GM23338 (cell line): ENCODE results near the gene CCNI. TPM values are rescaled to one million over a fixed set of nuclear protein-coding genes. Genes with fewer than 3 reads are reported as not detected.

Experiments used
- ATAC-seq: fragments of 200-7000 bp; cut with Tn5 transposase; 3 replicates; pipeline ENCODE4 v1.9.1; 2020
- DNase-seq: peaks from one replicate; pipeline ENCODE4 v3.0.0-alpha.2; 2015; ENCODE audit warnings: low spot score
- H2AFZ ChIP-seq: fragments of 200-600 bp; sonication (generic); 2 replicates; pipeline ENCODE4 v1.8.0; 2016; ENCODE audit warnings: antibody characterized with exemption, mild to moderate bottlenecking, moderate library complexity
- H3F3A ChIP-seq: fragments of 200-600 bp; sonication (generic); replicated peaks from 2 replicates; pipeline ENCODE4 v1.8.0; 2017; ENCODE audit warnings: antibody characterized with exemption, mixed run types, low read depth
- H3K27ac ChIP-seq: fragments of 200-600 bp; sonication (generic); 2 replicates; pipeline ENCODE4 v1.6.1; 2016; ENCODE audit warnings: low read depth
- H3K27me3 ChIP-seq: fragments of 200-600 bp; sonication (generic); 2 replicates; pipeline ENCODE4 v1.8.0; 2016; ENCODE audit warnings: mild to moderate bottlenecking, mixed run types, moderate library complexity; ENCODE audit not compliant: insufficient read depth
- H3K36me3 ChIP-seq: fragments of 200-600 bp; sonication (generic); 2 replicates; pipeline ENCODE4 v1.8.0; 2016; ENCODE audit warnings: mild to moderate bottlenecking; ENCODE audit not compliant: insufficient read depth
- H3K4me1 ChIP-seq: fragments of 200-600 bp; sonication (generic); 2 replicates; pipeline ENCODE4 v1.8.0; 2016; ENCODE audit warnings: mild to moderate bottlenecking, moderate library complexity; ENCODE audit not compliant: insufficient read depth
- H3K4me2 ChIP-seq: fragments of 200-600 bp; sonication (generic); 2 replicates; pipeline ENCODE4 v1.7.1; 2017; ENCODE audit warnings: mixed run types
- H3K4me3 ChIP-seq: fragments of 200-600 bp; sonication (generic); 2 replicates; pipeline ENCODE4 v1.6.1; 2016; ENCODE audit warnings: mixed run types
- H3K79me2 ChIP-seq: fragments of 200-600 bp; sonication (generic); replicated peaks from 2 replicates; pipeline ENCODE4 v1.8.0; 2017; ENCODE audit warnings: mild to moderate bottlenecking; ENCODE audit not compliant: insufficient read depth
- H3K9me2 ChIP-seq: fragments of 200-600 bp; sonication (generic); 2 replicates; pipeline ENCODE4 v1.8.0; 2017; ENCODE audit not compliant: insufficient read depth
- H4K20me1 ChIP-seq: fragments of 200-600 bp; sonication (generic); replicated peaks from 2 replicates; pipeline ENCODE4 v1.8.0; 2017; ENCODE audit warnings: mild to moderate bottlenecking; ENCODE audit not compliant: insufficient read depth
- H3K27ac Mint-ChIP-seq: 2 replicates; pipeline ENCODE4 v1.8.0; 2020; ENCODE audit warnings: inconsistent platforms, mild to moderate bottlenecking, moderate library complexity, mixed read lengths
- H3K27me3 Mint-ChIP-seq: 3 replicates; pipeline ENCODE4 v1.8.0; 2022; ENCODE audit warnings: low read depth, mild to moderate bottlenecking, moderate library complexity, mixed read lengths, inconsistent platforms; ENCODE audit not compliant: insufficient read depth, poor library complexity
- H3K36me3 Mint-ChIP-seq: 3 replicates; pipeline ENCODE4 v1.8.0; 2021; ENCODE audit warnings: low read depth, mild to moderate bottlenecking, inconsistent platforms, moderate library complexity, mixed read lengths
- H3K4me1 Mint-ChIP-seq: 3 replicates; pipeline ENCODE4 v1.8.0; 2020; ENCODE audit warnings: mild to moderate bottlenecking, inconsistent platforms, mixed read lengths
- H3K4me3 Mint-ChIP-seq: 3 replicates; pipeline ENCODE4 v1.8.0; 2021; ENCODE audit warnings: moderate library complexity, mild to moderate bottlenecking, inconsistent platforms, mixed read lengths
- H3K9me3 Mint-ChIP-seq: 3 replicates; pipeline ENCODE4 v1.8.0; 2020; ENCODE audit warnings: moderate library complexity, mild to moderate bottlenecking, inconsistent platforms, mixed read lengths
- CREB1 ChIP-seq: fragments of 250-450 bp; sonication (Bioruptor Pico); IDR thresholded peaks from 2 replicates; pipeline ENCODE4 v1.5.0; 2020; ENCODE audit warnings: low read depth, mild to moderate bottlenecking, moderate library complexity
- EZH2 ChIP-seq: fragments of 200-600 bp; sonication (generic); IDR thresholded peaks from one replicate; pipeline ENCODE4 v1.8.0; 2017; ENCODE audit warnings: antibody characterized with exemption, mild to moderate bottlenecking, low read depth; ENCODE audit not compliant: unreplicated experiment
- EZH2phosphoT487 ChIP-seq: fragments of 200-600 bp; sonication (generic); IDR thresholded peaks from one replicate; pipeline ENCODE4 v1.8.1; 2018; ENCODE audit warnings: antibody characterized with exemption; ENCODE audit not compliant: unreplicated experiment
- JUNB ChIP-seq: IDR thresholded peaks from one replicate; pipeline ENCODE4 v1.6.1; 2016; ENCODE audit warnings: antibody characterized with exemption; ENCODE audit not compliant: unreplicated experiment
- NANOG ChIP-seq: IDR thresholded peaks from 2 replicates; pipeline ENCODE4 v1.6.1; 2016; ENCODE audit warnings: antibody characterized with exemption, borderline replicate concordance
- POLR2AphosphoS5 ChIP-seq: IDR thresholded peaks from 2 replicates; pipeline ENCODE4 v1.6.1; 2016; ENCODE audit warnings: antibody characterized with exemption, low read depth
- STAT1 ChIP-seq: IDR thresholded peaks from one replicate; pipeline ENCODE4 v1.6.1; 2016; ENCODE audit warnings: antibody characterized with exemption; ENCODE audit not compliant: unreplicated experiment
- ZNF114 ChIP-seq: fragments of 250-450 bp; sonication (Bioruptor Pico); IDR thresholded peaks from 2 replicates; pipeline ENCODE4 v1.5.0; 2020; ENCODE audit warnings: mild to moderate bottlenecking, moderate library complexity
- ZNF331 ChIP-seq: fragments of 250-450 bp; sonication (Bioruptor Pico); IDR thresholded peaks from 2 replicates; pipeline ENCODE4 v1.5.0; 2020; ENCODE audit warnings: low read depth, mild to moderate bottlenecking, moderate library complexity
- polyA plus RNA-seq: library from polyadenylated mRNA; unstranded; fragments of >200 nt; fragmentation: Nextera tagmentation; extraction: Ambion mirVana; gene quantifications from 2 replicates; pipeline ENCODE4 v1.2.1, GENCODE V29; 2016
- total RNA-seq: library from RNA; depleted of rRNA; stranded (reverse); fragments of >200 nt; shearing (Covaris generic); gene quantifications from 2 replicates; pipeline ENCODE4 v1.2.3, GENCODE V29; 2014
- TF ChIP-seq, protein P1 (sequence below): IDR thresholded peaks from 2 replicates; pipeline ENCODE4 v1.6.1; 2016; ENCODE audit warnings: antibody characterized with exemption
- TF ChIP-seq, protein P2 (sequence below), 2 experiments: fragments of 200-600 bp in 1 of 2; sonication (generic) in 1 of 2; conservative IDR thresholded peaks; 2 replicates each; pipeline versions ENCODE4 v1.5.1 to v1.6.1; 2016 to 2017; ENCODE audit warnings: antibody characterized with exemption in 2 of 2, low read depth in 2 of 2, mild to moderate bottlenecking in 2 of 2, moderate library complexity in 1 of 2
- TF ChIP-seq, protein P3 (sequence below): IDR thresholded peaks from one replicate; pipeline ENCODE4 v1.6.1; 2018; ENCODE audit warnings: antibody characterized with exemption; ENCODE audit not compliant: unreplicated experiment

The CCNI gene
- total and polyA plus RNA-seq, 2 experiments from 2014 or later: 207 to 248 TPM

DNA sequence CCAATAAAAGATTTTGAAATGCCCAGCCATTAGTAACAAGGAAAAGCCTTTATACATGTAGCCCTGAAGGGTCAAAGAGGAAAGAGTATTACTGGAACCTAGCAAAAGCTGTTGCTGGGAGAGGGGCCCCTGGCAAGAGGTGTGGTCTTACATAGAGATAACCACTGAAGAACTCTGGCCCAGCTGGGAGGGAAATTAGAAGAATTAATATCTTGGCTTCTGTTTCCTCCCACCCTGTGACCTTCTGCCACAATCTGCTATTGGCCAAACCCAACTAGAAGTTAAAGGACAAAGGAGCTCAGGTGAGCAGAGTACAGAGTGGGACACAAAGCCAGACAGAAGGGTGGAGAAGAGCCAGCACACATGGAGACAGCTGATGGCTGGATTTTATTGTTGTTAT lies 41.9 kb upstream of the CCNI start (continued):
- TF ChIP-seq ZNF114 (CRISPR knock-in tag): no peak
- TF ChIP-seq POLR2AphosphoS5: no peak
- TF ChIP-seq, protein P1, sequence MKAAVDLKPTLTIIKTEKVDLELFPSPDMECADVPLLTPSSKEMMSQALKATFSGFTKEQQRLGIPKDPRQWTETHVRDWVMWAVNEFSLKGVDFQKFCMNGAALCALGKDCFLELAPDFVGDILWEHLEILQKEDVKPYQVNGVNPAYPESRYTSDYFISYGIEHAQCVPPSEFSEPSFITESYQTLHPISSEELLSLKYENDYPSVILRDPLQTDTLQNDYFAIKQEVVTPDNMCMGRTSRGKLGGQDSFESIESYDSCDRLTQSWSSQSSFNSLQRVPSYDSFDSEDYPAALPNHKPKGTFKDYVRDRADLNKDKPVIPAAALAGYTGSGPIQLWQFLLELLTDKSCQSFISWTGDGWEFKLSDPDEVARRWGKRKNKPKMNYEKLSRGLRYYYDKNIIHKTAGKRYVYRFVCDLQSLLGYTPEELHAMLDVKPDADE: no peak
- TF ChIP-seq EZH2phosphoT487: no peak
- no peak for TF ChIP-seq CREB1 (CRISPR knock-in tag)
- no peak for TF ChIP-seq NANOG
- TF ChIP-seq, protein P2, sequence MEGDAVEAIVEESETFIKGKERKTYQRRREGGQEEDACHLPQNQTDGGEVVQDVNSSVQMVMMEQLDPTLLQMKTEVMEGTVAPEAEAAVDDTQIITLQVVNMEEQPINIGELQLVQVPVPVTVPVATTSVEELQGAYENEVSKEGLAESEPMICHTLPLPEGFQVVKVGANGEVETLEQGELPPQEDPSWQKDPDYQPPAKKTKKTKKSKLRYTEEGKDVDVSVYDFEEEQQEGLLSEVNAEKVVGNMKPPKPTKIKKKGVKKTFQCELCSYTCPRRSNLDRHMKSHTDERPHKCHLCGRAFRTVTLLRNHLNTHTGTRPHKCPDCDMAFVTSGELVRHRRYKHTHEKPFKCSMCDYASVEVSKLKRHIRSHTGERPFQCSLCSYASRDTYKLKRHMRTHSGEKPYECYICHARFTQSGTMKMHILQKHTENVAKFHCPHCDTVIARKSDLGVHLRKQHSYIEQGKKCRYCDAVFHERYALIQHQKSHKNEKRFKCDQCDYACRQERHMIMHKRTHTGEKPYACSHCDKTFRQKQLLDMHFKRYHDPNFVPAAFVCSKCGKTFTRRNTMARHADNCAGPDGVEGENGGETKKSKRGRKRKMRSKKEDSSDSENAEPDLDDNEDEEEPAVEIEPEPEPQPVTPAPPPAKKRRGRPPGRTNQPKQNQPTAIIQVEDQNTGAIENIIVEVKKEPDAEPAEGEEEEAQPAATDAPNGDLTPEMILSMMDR (conservative IDR thresholded peaks at IDR 0.05; ENCODE audit: low read depth in 2 of 2): no peak

DNA sequence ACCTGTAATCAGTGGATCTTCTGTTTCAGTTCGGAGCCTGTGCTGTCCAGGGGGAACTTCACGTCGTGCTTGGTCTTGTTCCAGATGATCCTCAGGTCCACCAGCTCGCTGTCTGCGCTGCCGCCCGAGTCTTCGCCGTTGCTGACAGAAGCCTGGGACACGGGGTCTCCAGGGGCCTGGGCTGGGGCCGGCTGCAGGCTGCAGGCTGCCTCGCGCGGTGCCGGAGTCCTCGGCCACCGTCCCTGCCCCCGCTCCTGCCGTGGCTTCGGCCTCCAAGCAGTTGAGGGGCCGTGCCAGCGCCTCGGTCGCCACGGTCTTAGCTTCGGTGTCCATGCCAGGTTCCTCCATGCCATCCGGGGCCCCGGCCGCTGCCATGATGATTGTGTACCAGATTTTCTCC lies 37.3 kb upstream of the CCNI start:
- H3K4me2 ChIP-seq: no peak overlapping the region
- no peaks in the 10 kb centered on the region for H3K9me3 Mint-ChIP-seq
- H3K4me3 ChIP-seq: no peak overlapping the region
- H3K79me2 ChIP-seq: no peaks in the 10 kb centered on the region
- H3K36me3 ChIP-seq: no peaks in the 10 kb centered on the region
- 0 out of 2 replicates have a peak, but pooled peaks cover 5% of the 10 kb centered on the region for H3K9me2 ChIP-seq
- H3K27ac Mint-ChIP-seq: no peak overlapping the region
- ATAC-seq: peak; percentile 69
- no peak for DNase-seq
- H3K4me1 Mint-ChIP-seq: no peaks in the 10 kb centered on the region; the same call in 2 of the 3 replicates
- no peak overlapping the region for H3K27ac ChIP-seq
- no peaks in the 10 kb centered on the region for H4K20me1 ChIP-seq
- H3K27me3 Mint-ChIP-seq: peaks cover 3% of the 10 kb centered on the region
- H3K27me3 ChIP-seq: no peaks in the 10 kb centered on the region
- no peaks in the 10 kb centered on the region for H3F3A ChIP-seq
- H3K4me3 Mint-ChIP-seq: no peak overlapping the region
- H3K36me3 Mint-ChIP-seq: no peaks in the 10 kb centered on the region; the same call in 2 of the 3 replicates
- no peaks in the 10 kb centered on the region for H3K4me1 ChIP-seq
- H2AFZ ChIP-seq: peak overlapping the region; percentile 66
- no peak for TF ChIP-seq JUNB
- TF ChIP-seq, protein P3, sequence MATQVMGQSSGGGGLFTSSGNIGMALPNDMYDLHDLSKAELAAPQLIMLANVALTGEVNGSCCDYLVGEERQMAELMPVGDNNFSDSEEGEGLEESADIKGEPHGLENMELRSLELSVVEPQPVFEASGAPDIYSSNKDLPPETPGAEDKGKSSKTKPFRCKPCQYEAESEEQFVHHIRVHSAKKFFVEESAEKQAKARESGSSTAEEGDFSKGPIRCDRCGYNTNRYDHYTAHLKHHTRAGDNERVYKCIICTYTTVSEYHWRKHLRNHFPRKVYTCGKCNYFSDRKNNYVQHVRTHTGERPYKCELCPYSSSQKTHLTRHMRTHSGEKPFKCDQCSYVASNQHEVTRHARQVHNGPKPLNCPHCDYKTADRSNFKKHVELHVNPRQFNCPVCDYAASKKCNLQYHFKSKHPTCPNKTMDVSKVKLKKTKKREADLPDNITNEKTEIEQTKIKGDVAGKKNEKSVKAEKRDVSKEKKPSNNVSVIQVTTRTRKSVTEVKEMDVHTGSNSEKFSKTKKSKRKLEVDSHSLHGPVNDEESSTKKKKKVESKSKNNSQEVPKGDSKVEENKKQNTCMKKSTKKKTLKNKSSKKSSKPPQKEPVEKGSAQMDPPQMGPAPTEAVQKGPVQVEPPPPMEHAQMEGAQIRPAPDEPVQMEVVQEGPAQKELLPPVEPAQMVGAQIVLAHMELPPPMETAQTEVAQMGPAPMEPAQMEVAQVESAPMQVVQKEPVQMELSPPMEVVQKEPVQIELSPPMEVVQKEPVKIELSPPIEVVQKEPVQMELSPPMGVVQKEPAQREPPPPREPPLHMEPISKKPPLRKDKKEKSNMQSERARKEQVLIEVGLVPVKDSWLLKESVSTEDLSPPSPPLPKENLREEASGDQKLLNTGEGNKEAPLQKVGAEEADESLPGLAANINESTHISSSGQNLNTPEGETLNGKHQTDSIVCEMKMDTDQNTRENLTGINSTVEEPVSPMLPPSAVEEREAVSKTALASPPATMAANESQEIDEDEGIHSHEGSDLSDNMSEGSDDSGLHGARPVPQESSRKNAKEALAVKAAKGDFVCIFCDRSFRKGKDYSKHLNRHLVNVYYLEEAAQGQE: no peak
- TF ChIP-seq ZNF331: no peak
- TF ChIP-seq EZH2phosphoT487: no peak
- no peak for TF ChIP-seq CREB1 (CRISPR knock-in tag)
- no peak for TF ChIP-seq NANOG
- TF ChIP-seq, protein P1: no peak
- no peak for TF ChIP-seq STAT1
- TF ChIP-seq, protein P2 (conservative IDR thresholded peaks at IDR 0.05; ENCODE audit: low read depth in 2 of 2): no peak
- no peak for TF ChIP-seq ZNF114 (CRISPR knock-in tag)
- TF ChIP-seq EZH2: no peak
